Lower leg skin (tissue), 3 donors: ENCODE measurements around the gene SLC16A12.

Experiments
- POLR2A ChIP-seq, 2 donors: fragments of 450-650 bp; IDR thresholded peaks; one replicate each; pipeline ENCODE4 v1.6.1; 2016 to 2017; ENCODE audit warnings: antibody characterized with exemption in 2 of 2, mild to moderate bottlenecking in 1 of 2, moderate library complexity in 1 of 2
- TF ChIP-seq, protein P1 (sequence below), 3 donors: fragments of 450-650 bp; IDR thresholded peaks; one replicate each; pipeline ENCODE4 v1.5.1; 2016; ENCODE audit warnings: antibody characterized with exemption in 3 of 3, mild to moderate bottlenecking in 3 of 3, moderate library complexity in 2 of 3

DNA sequence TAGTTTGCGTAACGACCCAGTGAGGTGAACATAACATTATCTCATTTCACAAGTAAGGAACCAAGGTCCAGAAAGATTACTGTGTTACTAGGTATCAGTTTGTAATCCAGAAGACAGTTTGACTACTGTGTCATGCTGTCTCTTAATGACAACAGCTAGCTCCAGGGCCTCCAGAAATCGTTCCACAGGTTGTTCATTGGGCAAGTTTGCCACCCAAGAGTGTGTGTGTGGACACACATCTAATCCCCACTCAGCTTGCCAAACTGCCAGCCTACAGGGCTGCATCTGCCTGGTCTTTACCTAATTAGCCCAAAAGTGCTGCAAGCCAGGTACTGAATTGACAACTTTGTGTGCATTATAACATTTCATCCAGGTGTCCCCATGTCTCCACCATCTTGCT lies 27.9 kb upstream of the SLC16A12 start:
- TF ChIP-seq, protein P1, sequence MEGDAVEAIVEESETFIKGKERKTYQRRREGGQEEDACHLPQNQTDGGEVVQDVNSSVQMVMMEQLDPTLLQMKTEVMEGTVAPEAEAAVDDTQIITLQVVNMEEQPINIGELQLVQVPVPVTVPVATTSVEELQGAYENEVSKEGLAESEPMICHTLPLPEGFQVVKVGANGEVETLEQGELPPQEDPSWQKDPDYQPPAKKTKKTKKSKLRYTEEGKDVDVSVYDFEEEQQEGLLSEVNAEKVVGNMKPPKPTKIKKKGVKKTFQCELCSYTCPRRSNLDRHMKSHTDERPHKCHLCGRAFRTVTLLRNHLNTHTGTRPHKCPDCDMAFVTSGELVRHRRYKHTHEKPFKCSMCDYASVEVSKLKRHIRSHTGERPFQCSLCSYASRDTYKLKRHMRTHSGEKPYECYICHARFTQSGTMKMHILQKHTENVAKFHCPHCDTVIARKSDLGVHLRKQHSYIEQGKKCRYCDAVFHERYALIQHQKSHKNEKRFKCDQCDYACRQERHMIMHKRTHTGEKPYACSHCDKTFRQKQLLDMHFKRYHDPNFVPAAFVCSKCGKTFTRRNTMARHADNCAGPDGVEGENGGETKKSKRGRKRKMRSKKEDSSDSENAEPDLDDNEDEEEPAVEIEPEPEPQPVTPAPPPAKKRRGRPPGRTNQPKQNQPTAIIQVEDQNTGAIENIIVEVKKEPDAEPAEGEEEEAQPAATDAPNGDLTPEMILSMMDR (IDR thresholded peaks at IDR 0.05): no peak
- TF ChIP-seq POLR2A (IDR thresholded peaks at IDR 0.05): no peak
